OCI-LY3 (cell line): Measurements from ENCODE around the gene UFSP1.
"Not testable (repeated sequence)": the region's sequence is repeated elsewhere in the genome, so short reads cannot be mapped to it uniquely, and the experiment has no call there.

Experiments
- H2AFZ ChIP-seq: fragments of 200-600, 300-600 bp; shearing (Covaris generic); 2 replicates; pipeline ENCODE4 v1.6.0; 2014; ENCODE audit warnings: antibody characterized with exemption, low read depth, low read length
- H3K27ac ChIP-seq: fragments of 200-600, 300-600 bp; sonication (generic); 2 replicates; pipeline ENCODE4 v1.5.1; 2014; ENCODE audit warnings: mild to moderate bottlenecking, low read length, moderate library complexity, mixed read lengths
- H3K27me3 ChIP-seq: fragments of 200-600, 300-600 bp; sonication (generic); 2 replicates; pipeline ENCODE4 v1.6.1; 2014; ENCODE audit warnings: low read depth, low read length, mixed read lengths
- H3K36me3 ChIP-seq: fragments of 200-600, 300-600 bp; sonication (generic); replicated peaks from 2 replicates; pipeline ENCODE3; 2014; ENCODE audit warnings: low read depth, low read length, mixed read lengths
- H3K4me1 ChIP-seq: fragments of 300-600, 200-600 bp; sonication (generic); 2 replicates; pipeline ENCODE4 v1.6.1; 2014; ENCODE audit warnings: low read length, mixed read lengths
- H3K4me2 ChIP-seq: fragments of 200-600, 300-600 bp; sonication (generic); 2 replicates; pipeline ENCODE4 v1.6.1; 2014; ENCODE audit warnings: low read length, mixed read lengths
- H3K4me3 ChIP-seq: fragments of 300-600, 200-600 bp; sonication (generic); 2 replicates; pipeline ENCODE4 v1.5.1; 2014; ENCODE audit warnings: antibody characterized with exemption, mild to moderate bottlenecking, low read length, moderate library complexity
- H3K79me2 ChIP-seq: fragments of 300-600, 200-600 bp; shearing (Covaris generic); 2 replicates; pipeline ENCODE4 v1.6.1; 2014; ENCODE audit warnings: mild to moderate bottlenecking, low read length, mixed read lengths
- H3K9ac ChIP-seq: fragments of 300-600, 200-600 bp; shearing (Covaris generic); 2 replicates; pipeline ENCODE4 v1.6.0; 2014; ENCODE audit warnings: mild to moderate bottlenecking, low read length, moderate library complexity
- H3K9me3 ChIP-seq: fragments of 200-600, 300-600 bp; shearing (Covaris generic); 2 replicates; pipeline ENCODE4 v1.6.1; 2014; ENCODE audit warnings: low read length, mixed read lengths; ENCODE audit not compliant: insufficient read depth
- H4K20me1 ChIP-seq: fragments of 200-600, 300-600 bp; sonication (generic); 2 replicates; pipeline ENCODE4 v1.6.1; 2016; ENCODE audit warnings: low read length, mixed read lengths; ENCODE audit not compliant: insufficient read depth
- CTCF ChIP-seq: fragments of 200-600, 300-600 bp; sonication (generic); IDR thresholded peaks from 2 replicates; pipeline ENCODE4 v1.5.1; 2014; ENCODE audit warnings: antibody characterized with exemption, low read length, low read depth
- EZH2phosphoT487 ChIP-seq: fragments of 200-600 bp; shearing (Covaris generic); IDR thresholded peaks from 2 replicates; pipeline ENCODE4 v1.6.1; 2018; ENCODE audit warnings: antibody characterized with exemption, mixed run types, low read depth

The UFSP1 gene

DNA sequence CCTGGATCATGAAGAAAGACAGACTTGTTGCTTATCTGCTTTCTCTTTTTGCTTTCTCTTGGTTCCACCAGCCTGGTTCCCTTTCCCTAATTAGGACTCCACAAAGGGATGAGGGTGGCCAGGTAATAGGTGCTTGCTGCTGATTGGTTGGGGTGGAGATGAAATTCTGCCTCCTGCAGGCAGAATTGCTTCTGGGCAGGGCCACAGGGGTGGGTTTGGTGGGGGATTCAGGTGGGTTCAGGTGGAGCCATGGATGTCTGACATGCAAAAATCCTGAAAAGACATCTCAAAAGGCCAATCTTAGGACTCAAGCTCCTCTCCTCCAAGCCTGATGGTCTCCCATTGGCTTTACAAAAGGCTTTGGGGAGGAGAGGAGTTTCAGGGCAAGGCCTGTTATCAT is 31.5 kb upstream of the UFSP1 start:
- H4K20me1 ChIP-seq: no peaks in the 10 kb centered on the region
- no peak overlapping the region for H3K4me3 ChIP-seq

GRCh38 chr7:100919779-100920437 is 30.4 kb upstream of the UFSP1 start:
- not testable (repeated sequence) for H3K9me3 ChIP-seq, H3K79me2 ChIP-seq, H4K20me1 ChIP-seq, H3K4me3 ChIP-seq, H3K4me1 ChIP-seq, H3K27me3 ChIP-seq, H2AFZ ChIP-seq, H3K9ac ChIP-seq, H3K27ac ChIP-seq, H3K36me3 ChIP-seq, H3K4me2 ChIP-seq

More for the DNA sequence above, 31.5 kb upstream of the UFSP1 start:
- Histone ChIP-seq H3K4me1 (peaks cover 8% of the 10 kb centered on the region), H3K27ac (no peak overlapping the region), H3K36me3 (no peaks in the 10 kb centered on the region), H3K4me2 (no peak overlapping the region), H3K9ac (no peak overlapping the region), H3K9me3 (no peaks in the 10 kb centered on the region), H3K79me2 (no peaks in the 10 kb centered on the region), H2AFZ (no peak overlapping the region), H3K27me3 (peaks cover 6% of the 10 kb centered on the region; the same call in 1 of the 2 replicates)
- TF ChIP-seq CTCF (no peak), EZH2phosphoT487 (no peak)

DNA sequence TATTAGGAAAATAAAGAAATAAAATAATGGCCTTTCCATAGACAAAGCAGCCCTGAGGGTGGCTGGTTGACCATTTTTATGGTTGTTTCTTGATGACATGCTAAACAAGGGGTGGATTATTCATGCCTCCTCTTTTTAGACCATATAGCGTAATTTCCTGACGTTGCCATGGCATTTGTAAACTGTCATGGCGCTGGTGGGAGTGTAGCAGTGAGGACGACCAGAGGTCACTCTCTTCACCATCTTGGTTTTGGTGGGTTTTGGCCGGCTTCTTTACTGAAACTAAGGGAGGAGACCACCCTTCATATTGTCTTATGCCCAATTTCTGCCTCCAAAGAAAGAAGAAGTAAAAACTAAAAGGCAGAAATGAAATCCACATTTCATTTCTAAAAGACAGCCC is 29.8 kb upstream of the UFSP1 start:
- not testable (repeated sequence) for H3K36me3 ChIP-seq

GRCh38 chr7:100914879-100915447 is 25.4 kb upstream of the UFSP1 start:
- peaks cover 8% of the 10 kb centered on the region for H3K4me1 ChIP-seq
- H2AFZ ChIP-seq: no peak overlapping the region
- no peak overlapping the region for H3K4me2 ChIP-seq
- no peaks in the 10 kb centered on the region for H3K9me3 ChIP-seq
- H3K4me3 ChIP-seq: no peak overlapping the region
- H3K36me3 ChIP-seq: no peaks in the 10 kb centered on the region
- H3K27me3 ChIP-seq: no peaks in the 10 kb centered on the region
- H4K20me1 ChIP-seq: no peaks in the 10 kb centered on the region
- H3K27ac ChIP-seq: no peak overlapping the region
- no peaks in the 10 kb centered on the region for H3K79me2 ChIP-seq
- TF ChIP-seq CTCF: no peak
- TF ChIP-seq EZH2phosphoT487: no peak
- no peak overlapping the region for H3K9ac ChIP-seq

More for the DNA sequence above, 29.8 kb upstream of the UFSP1 start:
- H3K9me3 ChIP-seq, H3K4me3 ChIP-seq, H3K9ac ChIP-seq, H4K20me1 ChIP-seq, H3K27me3 ChIP-seq, H3K79me2 ChIP-seq, H3K4me1 ChIP-seq, H2AFZ ChIP-seq, H3K4me2 ChIP-seq, H3K27ac ChIP-seq: not testable (repeated sequence)

DNA sequence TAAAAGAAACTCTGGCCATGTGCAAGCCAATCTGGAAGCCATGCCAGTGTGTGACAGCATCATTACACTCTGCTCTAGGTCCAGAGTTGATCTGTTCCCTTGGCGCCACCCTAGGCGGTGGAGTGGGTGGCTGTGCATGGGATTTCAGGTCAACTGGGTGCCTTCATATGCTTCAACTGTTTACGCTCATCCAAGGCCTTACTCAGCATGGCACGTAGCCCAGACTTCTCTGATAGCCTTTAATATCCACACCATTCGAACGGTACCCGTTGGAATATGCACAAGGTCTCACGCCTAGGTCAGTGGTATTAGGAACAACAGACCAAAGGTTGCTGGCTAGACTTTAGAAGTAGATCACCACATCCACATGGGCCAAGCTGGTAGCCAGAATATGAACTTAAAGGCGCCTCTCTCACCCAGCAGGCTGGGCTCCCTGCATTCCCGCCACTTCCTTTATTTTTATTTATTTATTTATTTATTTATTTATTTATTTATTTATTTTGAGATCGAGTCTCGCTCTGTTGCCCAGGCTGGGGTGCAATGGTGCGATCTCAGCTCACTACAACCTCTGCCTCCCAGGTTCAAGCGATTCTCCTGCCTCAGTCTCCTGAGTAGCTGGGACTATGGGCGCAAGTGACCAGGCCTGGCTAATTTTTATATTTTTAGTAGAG is 24.8 kb upstream of the UFSP1 start:
- Histone ChIP-seq H4K20me1 (no peaks in the 10 kb centered on the region), H3K79me2 (no peaks in the 10 kb centered on the region), H3K27ac (no peak overlapping the region), H3K9me3 (no peaks in the 10 kb centered on the region), H3K9ac (no peak overlapping the region), H3K27me3 (no peaks in the 10 kb centered on the region), H3K4me2 (no peak overlapping the region), H3K4me3 (no peak overlapping the region), H2AFZ (no peak overlapping the region), H3K36me3 (no peaks in the 10 kb centered on the region), H3K4me1 (peaks cover 8% of the 10 kb centered on the region)
- TF ChIP-seq CTCF (no peak), EZH2phosphoT487 (no peak)
